Measurements from ENCODE around the gene SLC49A3. TPM values are rescaled to one million over a fixed set of nuclear protein-coding genes. Genes with fewer than 3 reads are reported as not detected.

Gene SLC49A3
- total and polyA plus RNA-seq, 2 of the 13 experiments (the other 11 are each of a cell fraction or from before 2014, with no cell fraction given): 0.07 to 0.17 TPM

DNA sequence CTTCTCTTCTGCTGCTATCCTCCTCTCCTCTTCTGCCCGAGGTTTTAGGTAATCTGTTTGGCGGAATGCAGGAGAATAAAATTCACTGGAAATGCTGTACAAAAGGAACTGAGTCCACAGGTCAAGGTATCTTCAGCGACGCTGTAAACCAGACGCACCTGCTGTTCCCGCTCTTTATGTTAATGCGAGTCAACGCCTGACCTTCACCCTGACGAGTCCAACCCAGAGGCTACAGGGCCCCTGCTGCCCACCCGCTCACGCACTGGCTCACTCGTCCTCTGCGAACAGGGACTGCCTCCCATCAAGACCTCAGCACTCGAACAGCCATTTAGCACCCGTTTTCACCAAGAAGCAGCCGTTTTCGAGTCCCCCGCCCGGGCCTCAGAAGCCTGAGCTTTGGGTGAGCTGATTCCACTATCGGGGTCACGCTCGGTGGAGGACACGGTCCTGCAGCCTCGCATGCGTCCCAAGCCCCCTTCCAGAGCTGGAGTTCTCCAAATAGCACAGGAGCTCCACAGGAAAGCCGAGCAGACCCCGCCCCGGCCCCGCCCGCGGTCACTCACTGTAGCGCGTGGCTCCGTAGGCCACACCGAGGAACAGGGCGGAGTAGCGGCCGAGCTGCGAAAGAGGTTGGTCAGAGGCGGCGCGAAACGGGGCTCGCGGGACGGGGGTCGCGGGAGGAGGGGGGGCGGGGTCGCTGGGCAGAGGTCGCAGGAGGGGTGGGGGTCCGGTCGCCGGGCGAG is 15.4 kb downstream of the SLC49A3 start (continued):
- TF ChIP-seq, protein P1, sequence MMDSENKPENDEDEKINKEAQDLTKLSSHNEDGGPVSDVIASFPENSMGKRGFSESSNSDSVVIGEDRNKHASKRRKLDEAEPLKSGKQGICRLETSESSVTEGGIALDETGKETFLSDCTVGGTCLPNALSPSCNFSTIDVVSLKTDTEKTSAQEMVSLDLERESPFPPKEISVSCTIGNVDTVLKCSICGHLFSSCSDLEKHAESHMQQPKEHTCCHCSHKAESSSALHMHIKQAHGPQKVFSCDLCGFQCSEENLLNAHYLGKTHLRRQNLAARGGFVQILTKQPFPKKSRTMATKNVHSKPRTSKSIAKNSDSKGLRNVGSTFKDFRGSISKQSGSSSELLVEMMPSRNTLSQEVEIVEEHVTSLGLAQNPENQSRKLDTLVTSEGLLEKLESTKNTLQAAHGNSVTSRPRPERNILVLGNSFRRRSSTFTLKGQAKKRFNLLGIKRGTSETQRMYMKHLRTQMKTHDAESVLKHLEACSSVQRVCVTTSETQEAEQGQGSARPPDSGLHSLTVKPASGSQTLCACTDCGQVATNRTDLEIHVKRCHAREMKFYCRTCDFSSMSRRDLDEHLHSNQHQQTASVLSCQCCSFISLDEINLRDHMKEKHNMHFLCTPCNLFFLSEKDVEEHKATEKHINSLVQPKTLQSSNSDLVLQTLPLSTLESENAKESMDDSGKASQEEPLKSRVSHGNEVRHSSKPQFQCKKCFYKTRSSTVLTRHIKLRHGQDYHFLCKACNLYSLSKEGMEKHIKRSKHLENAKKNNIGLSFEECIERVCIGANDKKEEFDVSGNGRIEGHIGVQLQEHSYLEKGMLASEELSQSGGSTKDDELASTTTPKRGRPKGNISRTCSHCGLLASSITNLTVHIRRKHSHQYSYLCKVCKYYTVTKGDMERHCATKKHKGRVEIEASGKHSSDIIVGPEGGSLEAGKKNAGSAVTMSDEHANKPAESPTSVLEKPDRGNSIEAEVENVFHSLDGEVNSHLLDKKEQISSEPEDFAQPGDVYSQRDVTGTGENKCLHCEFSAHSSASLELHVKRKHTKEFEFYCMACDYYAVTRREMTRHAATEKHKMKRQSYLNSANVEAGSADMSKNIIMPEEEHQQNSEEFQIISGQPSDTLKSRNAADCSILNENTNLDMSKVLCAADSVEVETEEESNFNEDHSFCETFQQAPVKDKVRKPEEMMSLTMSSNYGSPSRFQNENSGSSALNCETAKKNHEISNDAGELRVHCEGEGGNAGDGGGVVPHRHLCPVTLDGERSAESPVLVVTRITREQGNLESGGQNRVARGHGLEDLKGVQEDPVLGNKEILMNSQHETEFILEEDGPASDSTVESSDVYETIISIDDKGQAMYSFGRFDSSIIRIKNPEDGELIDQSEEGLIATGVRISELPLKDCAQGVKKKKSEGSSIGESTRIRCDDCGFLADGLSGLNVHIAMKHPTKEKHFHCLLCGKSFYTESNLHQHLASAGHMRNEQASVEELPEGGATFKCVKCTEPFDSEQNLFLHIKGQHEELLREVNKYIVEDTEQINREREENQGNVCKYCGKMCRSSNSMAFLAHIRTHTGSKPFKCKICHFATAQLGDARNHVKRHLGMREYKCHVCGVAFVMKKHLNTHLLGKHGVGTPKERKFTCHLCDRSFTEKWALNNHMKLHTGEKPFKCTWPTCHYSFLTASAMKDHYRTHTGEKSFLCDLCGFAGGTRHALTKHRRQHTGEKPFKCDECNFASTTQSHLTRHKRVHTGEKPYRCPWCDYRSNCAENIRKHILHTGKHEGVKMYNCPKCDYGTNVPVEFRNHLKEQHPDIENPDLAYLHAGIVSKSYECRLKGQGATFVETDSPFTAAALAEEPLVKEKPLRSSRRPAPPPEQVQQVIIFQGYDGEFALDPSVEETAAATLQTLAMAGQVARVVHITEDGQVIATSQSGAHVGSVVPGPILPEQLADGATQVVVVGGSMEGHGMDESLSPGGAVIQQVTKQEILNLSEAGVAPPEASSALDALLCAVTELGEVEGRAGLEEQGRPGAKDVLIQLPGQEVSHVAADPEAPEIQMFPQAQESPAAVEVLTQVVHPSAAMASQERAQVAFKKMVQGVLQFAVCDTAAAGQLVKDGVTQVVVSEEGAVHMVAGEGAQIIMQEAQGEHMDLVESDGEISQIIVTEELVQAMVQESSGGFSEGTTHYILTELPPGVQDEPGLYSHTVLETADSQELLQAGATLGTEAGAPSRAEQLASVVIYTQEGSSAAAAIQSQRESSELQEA (CRISPR knock-in tag; IDR thresholded peaks at IDR 0.05; ENCODE audit: not compliant biosample characterization): no peak
- TF ChIP-seq HNRNPK (IDR thresholded peaks at IDR 0.05; ENCODE audit: low read depth, low read length, poor library complexity, severe bottlenecking) (no peak), ZNF180 (CRISPR knock-in tag; IDR thresholded peaks at IDR 0.05; ENCODE audit: borderline replicate concordance, low read depth) (no peak), ZNF567 (CRISPR knock-in tag; IDR thresholded peaks at IDR 0.05; ENCODE audit: borderline replicate concordance) (no peak), CAMTA2 (CRISPR knock-in tag; IDR thresholded peaks at IDR 0.05; ENCODE audit: borderline replicate concordance) (no peak), MIER3 (CRISPR knock-in tag; IDR thresholded peaks at IDR 0.05; ENCODE audit: borderline replicate concordance) (no peak), KDM1A (CRISPR knock-in tag; IDR thresholded peaks at IDR 0.05) (no peak), KLF13 (CRISPR knock-in tag; IDR thresholded peaks at IDR 0.05) (no peak), RFX3 (CRISPR knock-in tag; IDR thresholded peaks at IDR 0.05) (no peak), RAD21 (CRISPR knock-in tag; IDR thresholded peaks at IDR 0.05) (no peak), MTA3 (CRISPR knock-in tag; IDR thresholded peaks at IDR 0.05) (no peak), ZNF383 (CRISPR knock-in tag; IDR thresholded peaks at IDR 0.05; ENCODE audit: borderline replicate concordance) (no peak), PRPF4 (IDR thresholded peaks at IDR 0.05; ENCODE audit: low read depth, low read length, poor library complexity, severe bottlenecking) (no peak), MTF1 (CRISPR knock-in tag; IDR thresholded peaks at IDR 0.05) (no peak), ASH2L (IDR thresholded peaks at IDR 0.05; ENCODE audit: insufficient read length, low read depth, low read length) (no peak), SOX5 (CRISPR knock-in tag; IDR thresholded peaks at IDR 0.05; ENCODE audit: borderline replicate concordance) (no peak), PPARG (CRISPR knock-in tag; conservative IDR thresholded peaks at IDR 0.05) (no peak; the same call in 1 of the 2 replicates), SKI (IDR thresholded peaks at IDR 0.05; ENCODE audit: partially characterized antibody) (no peak), ZNF510 (CRISPR knock-in tag; IDR thresholded peaks at IDR 0.05; ENCODE audit: low read depth) (0 out of 2 replicates have a peak, but pooled peaks have one; percentile 26)
